HG03045 (cell line): Measurements from ENCODE around the gene EGR4.

Experiments used
- ATAC-seq: cut with Tn5 transposase; IDR thresholded peaks from one replicate; pipeline ENCODE4 v1.9.1; 2021; ENCODE audit warnings: mild to moderate bottlenecking, moderate library complexity; ENCODE audit not compliant: unreplicated experiment

EGR4 gene

GRCh38 chr2:73250872-73251846 lies 42.2 kb downstream of the EGR4 start:
- no peak for ATAC-seq

DNA sequence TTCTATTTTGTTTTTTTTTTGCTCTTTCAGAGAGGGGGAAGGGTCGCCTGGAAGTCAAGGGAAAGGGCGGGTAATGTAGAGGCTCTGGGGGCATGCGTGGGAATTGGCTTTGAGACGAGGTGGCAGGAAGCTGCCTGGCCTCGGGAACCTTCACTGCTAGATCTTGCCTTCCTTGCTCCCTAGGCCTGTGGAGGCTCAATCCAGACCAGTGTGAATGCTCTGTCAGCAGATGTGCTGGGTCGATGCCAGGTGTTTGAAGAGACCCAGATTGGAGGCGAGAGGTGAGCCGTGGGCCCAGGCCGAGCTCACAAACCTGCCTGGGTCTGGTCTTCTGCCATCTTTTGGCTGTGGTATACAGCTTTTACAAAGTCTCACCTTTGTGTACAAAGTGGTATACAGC lies 43.7 kb downstream of the EGR4 start:
- no peak for ATAC-seq

DNA sequence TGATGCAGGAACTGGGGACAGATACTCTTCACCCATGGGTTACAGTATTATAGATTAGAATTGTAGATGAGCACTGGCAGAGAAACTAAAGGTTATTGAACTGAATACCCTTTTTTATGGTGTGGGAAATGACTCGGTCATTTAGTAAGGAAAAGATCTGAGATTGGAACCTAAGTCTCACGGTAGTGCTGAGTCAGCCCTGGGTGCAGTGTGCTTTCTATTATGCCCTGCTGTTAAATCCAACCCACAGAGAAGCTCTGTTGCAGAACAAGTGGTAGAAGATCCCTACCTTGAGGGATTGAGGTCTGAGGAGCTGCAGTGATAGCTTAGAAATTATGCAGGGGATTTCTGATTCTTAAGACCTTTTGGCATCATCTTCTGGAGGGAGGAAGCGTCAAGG lies 46.5 kb downstream of the EGR4 start:
- ATAC-seq: no peak

DNA sequence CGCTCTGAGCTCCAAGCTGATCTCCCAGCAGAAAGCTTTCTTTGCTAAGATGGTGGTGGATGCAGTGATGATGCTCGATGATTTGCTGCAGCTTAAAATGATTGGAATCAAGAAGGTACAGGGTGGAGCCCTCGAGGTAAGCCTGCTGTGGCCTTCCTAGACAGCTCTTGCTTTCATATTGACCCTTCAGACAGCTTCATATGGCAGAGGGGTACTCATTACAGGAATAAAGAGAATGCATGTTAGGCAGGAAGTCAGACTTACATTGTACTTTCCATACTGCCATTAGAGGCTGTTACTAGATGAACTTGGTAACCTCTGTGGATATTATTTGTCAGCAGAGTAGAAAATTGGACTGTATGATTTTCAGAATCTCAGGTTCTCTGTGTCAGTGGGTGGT lies 48.8 kb downstream of the EGR4 start:
- no peak for ATAC-seq

DNA sequence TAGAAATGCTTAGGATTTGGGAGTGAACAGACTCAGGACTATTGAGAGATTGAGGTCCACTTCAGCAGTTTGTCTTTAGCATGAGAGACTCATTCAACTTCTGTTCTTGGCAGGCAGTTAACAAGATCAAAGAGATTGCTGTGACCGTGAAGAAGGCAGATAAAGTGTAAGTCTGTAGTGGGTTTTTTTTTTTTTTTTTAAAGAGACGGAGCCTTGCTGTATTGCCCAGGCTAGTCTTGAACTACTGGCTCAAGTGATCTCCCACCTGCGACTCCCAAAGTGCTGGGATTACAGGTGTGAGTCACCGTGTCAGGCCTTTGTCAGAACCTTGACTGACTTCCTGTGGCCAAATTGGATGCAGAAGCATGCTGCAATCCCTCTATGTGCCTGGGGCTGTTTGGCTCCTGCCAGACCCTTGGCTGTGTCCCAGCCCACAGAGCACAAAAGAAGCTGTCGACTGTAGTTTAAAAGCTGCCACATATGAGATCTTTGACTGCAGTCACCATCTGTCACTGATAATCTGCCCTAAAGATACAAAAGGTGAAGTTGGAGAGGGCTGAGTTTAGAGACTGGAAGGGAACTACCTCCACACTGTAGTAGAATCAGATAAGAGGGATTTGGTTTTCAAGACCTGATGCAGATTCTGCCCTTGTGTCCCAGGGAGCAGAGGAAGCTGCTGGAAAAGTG lies 49.3 kb downstream of the EGR4 start:
- ATAC-seq: no peak
